ENCODE results near the gene PAPOLA. TPM values are rescaled to one million over a fixed set of nuclear protein-coding genes. Genes with fewer than 3 reads are reported as not detected.

PAPOLA gene
- total and polyA plus RNA-seq, 2 experiments from 2014 or later: 198 to 237 TPM

- Histone ChIP-seq H3K27me3 (ENCODE audit: insufficient read depth) (no peaks in the 10 kb centered on the region), H3K4me1 (ENCODE audit: insufficient read depth) (no peaks in the 10 kb centered on the region; the same call in 1 of the 2 replicates), H3K36me3 (ENCODE audit: insufficient read depth) (no peaks in the 10 kb centered on the region), H3K9me2 (ENCODE audit: insufficient read depth) (no peaks in the 10 kb centered on the region), H3F3A (replicated peaks; ENCODE audit: low read depth) (no peaks in the 10 kb centered on the region), H3K4me3 (no peak overlapping the region), H3K79me2 (replicated peaks; ENCODE audit: insufficient read depth) (no peaks in the 10 kb centered on the region), H3K4me2 (no peak overlapping the region), H3K27ac (ENCODE audit: low read depth) (no peak overlapping the region), H2AFZ (no peak overlapping the region), H4K20me1 (replicated peaks; ENCODE audit: insufficient read depth) (no peaks in the 10 kb centered on the region)
- Mint-ChIP-seq H3K27me3 (ENCODE audit: insufficient read depth, low read depth, poor library complexity) (peaks cover 6% of the 10 kb centered on the region), H3K27ac (peak overlapping the region; percentile 57), H3K4me3 (no peak overlapping the region), H3K4me1 (peaks cover 13% of the 10 kb centered on the region), H3K9me3 (no peaks in the 10 kb centered on the region), H3K36me3 (ENCODE audit: low read depth) (no peaks in the 10 kb centered on the region)
- peak; percentile 35 for DNase-seq (ENCODE audit: low spot score)
- no peak for TF ChIP-seq CREB1 (CRISPR knock-in tag; IDR thresholded peaks at IDR 0.05; ENCODE audit: low read depth)
- TF ChIP-seq JUNB (IDR thresholded peaks at IDR 0.05; ENCODE audit: unreplicated experiment): no peak
- TF ChIP-seq, protein P1, sequence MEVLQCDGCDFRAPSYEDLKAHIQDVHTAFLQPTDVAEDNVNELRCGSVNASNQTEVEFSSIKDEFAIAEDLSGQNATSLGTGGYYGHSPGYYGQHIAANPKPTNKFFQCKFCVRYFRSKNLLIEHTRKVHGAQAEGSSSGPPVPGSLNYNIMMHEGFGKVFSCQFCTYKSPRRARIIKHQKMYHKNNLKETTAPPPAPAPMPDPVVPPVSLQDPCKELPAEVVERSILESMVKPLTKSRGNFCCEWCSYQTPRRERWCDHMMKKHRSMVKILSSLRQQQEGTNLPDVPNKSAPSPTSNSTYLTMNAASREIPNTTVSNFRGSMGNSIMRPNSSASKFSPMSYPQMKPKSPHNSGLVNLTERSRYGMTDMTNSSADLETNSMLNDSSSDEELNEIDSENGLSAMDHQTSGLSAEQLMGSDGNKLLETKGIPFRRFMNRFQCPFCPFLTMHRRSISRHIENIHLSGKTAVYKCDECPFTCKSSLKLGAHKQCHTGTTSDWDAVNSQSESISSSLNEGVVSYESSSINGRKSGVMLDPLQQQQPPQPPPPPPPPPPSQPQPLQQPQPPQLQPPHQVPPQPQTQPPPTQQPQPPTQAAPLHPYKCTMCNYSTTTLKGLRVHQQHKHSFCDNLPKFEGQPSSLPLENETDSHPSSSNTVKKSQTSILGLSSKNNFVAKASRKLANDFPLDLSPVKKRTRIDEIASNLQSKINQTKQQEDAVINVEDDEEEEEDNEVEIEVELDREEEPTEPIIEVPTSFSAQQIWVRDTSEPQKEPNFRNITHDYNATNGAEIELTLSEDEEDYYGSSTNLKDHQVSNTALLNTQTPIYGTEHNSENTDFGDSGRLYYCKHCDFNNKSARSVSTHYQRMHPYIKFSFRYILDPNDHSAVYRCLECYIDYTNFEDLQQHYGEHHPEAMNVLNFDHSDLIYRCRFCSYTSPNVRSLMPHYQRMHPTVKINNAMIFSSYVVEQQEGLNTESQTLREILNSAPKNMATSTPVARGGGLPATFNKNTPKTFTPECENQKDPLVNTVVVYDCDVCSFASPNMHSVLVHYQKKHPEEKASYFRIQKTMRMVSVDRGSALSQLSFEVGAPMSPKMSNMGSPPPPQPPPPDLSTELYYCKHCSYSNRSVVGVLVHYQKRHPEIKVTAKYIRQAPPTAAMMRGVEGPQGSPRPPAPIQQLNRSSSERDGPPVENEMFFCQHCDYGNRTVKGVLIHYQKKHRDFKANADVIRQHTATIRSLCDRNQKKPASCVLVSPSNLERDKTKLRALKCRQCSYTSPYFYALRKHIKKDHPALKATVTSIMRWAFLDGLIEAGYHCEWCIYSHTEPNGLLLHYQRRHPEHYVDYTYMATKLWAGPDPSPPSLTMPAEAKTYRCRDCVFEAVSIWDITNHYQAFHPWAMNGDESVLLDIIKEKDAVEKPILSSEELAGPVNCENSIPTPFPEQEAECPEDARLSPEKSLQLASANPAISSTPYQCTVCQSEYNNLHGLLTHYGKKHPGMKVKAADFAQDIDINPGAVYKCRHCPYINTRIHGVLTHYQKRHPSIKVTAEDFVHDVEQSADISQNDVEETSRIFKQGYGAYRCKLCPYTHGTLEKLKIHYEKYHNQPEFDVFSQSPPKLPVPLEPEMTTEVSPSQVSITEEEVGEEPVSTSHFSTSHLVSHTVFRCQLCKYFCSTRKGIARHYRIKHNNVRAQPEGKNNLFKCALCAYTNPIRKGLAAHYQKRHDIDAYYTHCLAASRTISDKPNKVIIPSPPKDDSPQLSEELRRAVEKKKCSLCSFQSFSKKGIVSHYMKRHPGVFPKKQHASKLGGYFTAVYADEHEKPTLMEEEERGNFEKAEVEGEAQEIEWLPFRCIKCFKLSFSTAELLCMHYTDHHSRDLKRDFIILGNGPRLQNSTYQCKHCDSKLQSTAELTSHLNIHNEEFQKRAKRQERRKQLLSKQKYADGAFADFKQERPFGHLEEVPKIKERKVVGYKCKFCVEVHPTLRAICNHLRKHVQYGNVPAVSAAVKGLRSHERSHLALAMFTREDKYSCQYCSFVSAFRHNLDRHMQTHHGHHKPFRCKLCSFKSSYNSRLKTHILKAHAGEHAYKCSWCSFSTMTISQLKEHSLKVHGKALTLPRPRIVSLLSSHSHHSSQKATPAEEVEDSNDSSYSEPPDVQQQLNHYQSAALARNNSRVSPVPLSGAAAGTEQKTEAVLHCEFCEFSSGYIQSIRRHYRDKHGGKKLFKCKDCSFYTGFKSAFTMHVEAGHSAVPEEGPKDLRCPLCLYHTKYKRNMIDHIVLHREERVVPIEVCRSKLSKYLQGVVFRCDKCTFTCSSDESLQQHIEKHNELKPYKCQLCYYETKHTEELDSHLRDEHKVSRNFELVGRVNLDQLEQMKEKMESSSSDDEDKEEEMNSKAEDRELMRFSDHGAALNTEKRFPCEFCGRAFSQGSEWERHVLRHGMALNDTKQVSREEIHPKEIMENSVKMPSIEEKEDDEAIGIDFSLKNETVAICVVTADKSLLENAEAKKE (CRISPR knock-in tag; IDR thresholded peaks at IDR 0.05): no peak
- no peak for TF ChIP-seq STAT1 (IDR thresholded peaks at IDR 0.05; ENCODE audit: unreplicated experiment)
- no peak for TF ChIP-seq EZH2 (IDR thresholded peaks at IDR 0.05; ENCODE audit: low read depth, unreplicated experiment)
- TF ChIP-seq, protein P2, sequence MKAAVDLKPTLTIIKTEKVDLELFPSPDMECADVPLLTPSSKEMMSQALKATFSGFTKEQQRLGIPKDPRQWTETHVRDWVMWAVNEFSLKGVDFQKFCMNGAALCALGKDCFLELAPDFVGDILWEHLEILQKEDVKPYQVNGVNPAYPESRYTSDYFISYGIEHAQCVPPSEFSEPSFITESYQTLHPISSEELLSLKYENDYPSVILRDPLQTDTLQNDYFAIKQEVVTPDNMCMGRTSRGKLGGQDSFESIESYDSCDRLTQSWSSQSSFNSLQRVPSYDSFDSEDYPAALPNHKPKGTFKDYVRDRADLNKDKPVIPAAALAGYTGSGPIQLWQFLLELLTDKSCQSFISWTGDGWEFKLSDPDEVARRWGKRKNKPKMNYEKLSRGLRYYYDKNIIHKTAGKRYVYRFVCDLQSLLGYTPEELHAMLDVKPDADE (IDR thresholded peaks at IDR 0.05): no peak
- TF ChIP-seq EZH2phosphoT487 (IDR thresholded peaks at IDR 0.05; ENCODE audit: unreplicated experiment): no peak
- TF ChIP-seq POLR2AphosphoS5 (IDR thresholded peaks at IDR 0.05; ENCODE audit: low read depth): no peak
- ATAC-seq: peak; percentile 72
Measured at GRCh38 chr14:96461950-96462798, 40.0 kb upstream of the PAPOLA start.

Data from GM23338 (cell line).